ENCODE measurements around the gene MIS12. TPM values are rescaled to one million over a fixed set of nuclear protein-coding genes. Genes with fewer than 3 reads are reported as not detected.

MIS12 gene
- total RNA-seq, 1 donor from 2014 or later, result 28.1 TPM

- Mint-ChIP-seq H3K4me1 (ENCODE audit: unreplicated experiment) (no peaks in the 10 kb centered on the region), H3K27me3 (peaks cover 10% of the 10 kb centered on the region), H3K4me3 (no peak overlapping the region), H3K36me3 (no peaks in the 10 kb centered on the region), H3K9me3 (no peaks in the 10 kb centered on the region), H3K27ac (peak overlapping the region; percentile 29)
- no peak for TF ChIP-seq CTCF (conservative IDR thresholded peaks at IDR 0.05)
- no peak for DNase-seq (ENCODE audit: extremely low spot score, unreplicated experiment)
Measured at GRCh38 chr17:5536866-5537650, 50.7 kb downstream of the MIS12 start.

GRCh38 chr17:5539286-5539685, 52.9 kb downstream of the MIS12 start:
- H3K9me3 Mint-ChIP-seq, result no peaks in the 10 kb centered on the region
- no peak for DNase-seq (ENCODE audit: extremely low spot score, unreplicated experiment)
- H3K4me3 Mint-ChIP-seq, result no peak overlapping the region
- peaks cover 21% of the 10 kb centered on the region for H3K27me3 Mint-ChIP-seq
- no peak overlapping the region for H3K27ac Mint-ChIP-seq
- H3K36me3 Mint-ChIP-seq, result no peaks in the 10 kb centered on the region
- no peaks in the 10 kb centered on the region for H3K4me1 Mint-ChIP-seq (ENCODE audit: unreplicated experiment)
- no peak for TF ChIP-seq CTCF (conservative IDR thresholded peaks at IDR 0.05)

- H3K4me1 Mint-ChIP-seq (ENCODE audit: unreplicated experiment), result no peaks in the 10 kb centered on the region
- no peak overlapping the region for H3K4me3 Mint-ChIP-seq
- no peak for TF ChIP-seq CTCF (conservative IDR thresholded peaks at IDR 0.05)
- H3K9me3 Mint-ChIP-seq, result no peaks in the 10 kb centered on the region
- no peak for DNase-seq (ENCODE audit: extremely low spot score, unreplicated experiment)
- peaks cover 23% of the 10 kb centered on the region for H3K27me3 Mint-ChIP-seq
- H3K27ac Mint-ChIP-seq, result no peak overlapping the region
- no peaks in the 10 kb centered on the region for H3K36me3 Mint-ChIP-seq
Measured at GRCh38 chr17:5540321-5540720, 54.0 kb downstream of the MIS12 start.

Other genes starting within 250 kb of the MIS12 start
- 32.3 and 43.7 TPM in 2 replicates for gene RABEP1, start 204.3 kb upstream of the MIS12 start, total RNA-seq (ENCODE audit: low replicate concordance)
- gene NUP88, start 66.9 kb upstream of the MIS12 start, total RNA-seq (ENCODE audit: low replicate concordance), result 58.8 and 72.4 TPM in 2 replicates
- 65.2 and 70.8 TPM in 2 replicates for gene RPAIN, start 66.4 kb upstream of the MIS12 start, total RNA-seq (ENCODE audit: low replicate concordance)
- 143 and 153 TPM in 2 replicates for gene C1QBP, start 47.4 kb upstream of the MIS12 start, total RNA-seq (ENCODE audit: low replicate concordance)
- gene DHX33, start 17.6 kb upstream of the MIS12 start, total RNA-seq (ENCODE audit: low replicate concordance), result 14.6 and 26.2 TPM in 2 replicates
- gene DERL2, start 388 bp upstream of the MIS12 start, total RNA-seq (ENCODE audit: low replicate concordance), result 57.3 and 79.4 TPM in 2 replicates
- gene NLRP1, start 97.9 kb downstream of the MIS12 start, total RNA-seq (ENCODE audit: low replicate concordance), result 19.7 and 111 TPM in 2 replicates

Data from type B pancreatic cell (in vitro differentiated cells).